ENCODE data around the gene VASH1. TPM values are rescaled to one million over a fixed set of nuclear protein-coding genes. Genes with fewer than 3 reads are reported as not detected.
A peak's percentile ranks its signal among the peaks of the same experiment; 100 is the strongest.

VASH1 gene
- total RNA-seq, 8 experiments from 2014 or later, result 1.1 to 29.5 (median 13.4) TPM

GRCh38 chr14:76812422-76813383 lies 51.4 kb downstream of the VASH1 start, which contains the start of gene ANGEL1:
ANGEL1 (minus strand) TSS chr14:76812882; CDS start chr14:76812827, 55 bp downstream.
- peak; percentile 82 to 94 (median 92) for ATAC-seq (replicated peaks in 6 of 8)
- Histone ChIP-seq H3K27ac (peak within 1 kb of the TSS; percentile 84 to 86), H3K4me1 (replicated peaks in 1 of 2) (peaks cover 12 to 17% of the 10 kb centered on the region in 2 donors), H3K4me3 (peak within 1 kb of the TSS; percentile 75 to 86 (median 82))
- in situ Hi-C loops (cut with MboI; ENCODE audit: low pct_unique_long_range_greater_than_20kb in 2 of 9, low sequenced_read_pairs in 9 of 9, unreplicated experiment in 9 of 9), result no loop called here
- 0 to 100% (median 68%) methylated on average over 1 to 21 of the region's 69 CpGs; no CpG with 5 or more reads in 2 of the 10 experiments for WGBS, 10 experiments

- Histone ChIP-seq H3K4me3 (no peak overlapping the region), H3K4me1 (replicated peaks in 1 of 2) (peaks cover 12 to 16% of the 10 kb centered on the region in 2 donors), H3K27ac (no peak overlapping the region)
- ATAC-seq (replicated peaks in 6 of 8), result no peak
- in situ Hi-C loops (cut with MboI; ENCODE audit: low pct_unique_long_range_greater_than_20kb in 2 of 9, low sequenced_read_pairs in 9 of 9, unreplicated experiment in 9 of 9), result no loop called here
- 10 to 87% (median 68%) methylated on average over 1 to 6 of the region's 7 CpGs; no CpG with 5 or more reads in 2 of the 10 experiments for WGBS, 10 experiments
Observed at GRCh38 chr14:76814726-76815645, 53.7 kb downstream of the VASH1 start.

- Histone ChIP-seq H3K27ac (no peak overlapping the region), H3K4me1 (replicated peaks in 1 of 2) (no peaks in the 10 kb centered on the region), H3K4me3 (no peak overlapping the region)
- in situ Hi-C loops (cut with MboI; ENCODE audit: low pct_unique_long_range_greater_than_20kb in 2 of 9, low sequenced_read_pairs in 9 of 9, unreplicated experiment in 9 of 9), result no loop called here
- ATAC-seq (replicated peaks in 6 of 8), result no peak
- WGBS, 10 experiments, result 0 to 94% (median 79%) methylated on average over 1 to 2 of the region's 2 CpGs; no CpG with 5 or more reads in 2 of the 10 experiments
Observed at GRCh38 chr14:76820700-76821099, 59.4 kb downstream of the VASH1 start.

GRCh38 chr14:76826122-76826521 lies 64.9 kb downstream of the VASH1 start, which contains the start of gene LRRC74A:
LRRC74A (plus strand) TSS chr14:76826408; CDS start chr14:76826698, 290 bp downstream.
- ATAC-seq (replicated peaks in 6 of 8), result peak in 1 of 8 experiments; percentile 22
- Histone ChIP-seq H3K4me1 (replicated peaks in 1 of 2) (peaks cover 27 to 32% of the 10 kb centered on the region in 2 donors), H3K4me3 (no peak within 1 kb of the TSS), H3K27ac (no peak within 1 kb of the TSS)
- WGBS, 10 experiments, result 43 to 100% (median 94%) methylated on average over 1 of the region's 2 CpGs; no CpG with 5 or more reads in 6 of the 10 experiments
- in situ Hi-C loops (cut with MboI; ENCODE audit: low pct_unique_long_range_greater_than_20kb in 2 of 9, low sequenced_read_pairs in 9 of 9, unreplicated experiment in 9 of 9), result no loop called here

- Histone ChIP-seq H3K27ac (no peak overlapping the region), H3K4me1 (replicated peaks in 1 of 2) (peaks cover 27 to 32% of the 10 kb centered on the region in 2 donors), H3K4me3 (no peak overlapping the region)
- peak in 3 of 8 experiments; percentile 66 to 82 (median 70) for ATAC-seq (replicated peaks in 6 of 8)
- WGBS, 10 experiments, result 0 to 100% (median 80%) methylated on average over 1 to 7 of the region's 9 CpGs; no CpG with 5 or more reads in 3 of the 10 experiments
- in situ Hi-C loops (cut with MboI; ENCODE audit: low pct_unique_long_range_greater_than_20kb in 2 of 9, low sequenced_read_pairs in 9 of 9, unreplicated experiment in 9 of 9), result no loop called here
Observed at GRCh38 chr14:76827696-76828296, 66.5 kb downstream of the VASH1 start.

GRCh38 chr14:76828339-76829012 lies 67.2 kb downstream of the VASH1 start:
- ATAC-seq (replicated peaks in 6 of 8), result peak in 7 of 8 experiments; percentile 14 to 56 (median 38)
- H3K27ac ChIP-seq, result no peak overlapping the region
- in situ Hi-C loops (cut with MboI; ENCODE audit: low pct_unique_long_range_greater_than_20kb in 2 of 9, low sequenced_read_pairs in 9 of 9, unreplicated experiment in 9 of 9), result no loop called here

GRCh38 chr14:76829013-76829365 lies 67.7 kb downstream of the VASH1 start:
- WGBS, 10 experiments, result 31 to 83% (median 61%) methylated on average over 1 to 2 of the region's 3 CpGs; no CpG with 5 or more reads in 5 of the 10 experiments
- H3K4me1 ChIP-seq (replicated peaks in 1 of 2), result peaks cover 29 to 34% of the 10 kb centered on the region in 2 donors
- no peak overlapping the region for H3K4me3 ChIP-seq
- no peak overlapping the region for H3K27ac ChIP-seq
- in situ Hi-C loops (cut with MboI; ENCODE audit: low pct_unique_long_range_greater_than_20kb in 2 of 9, low sequenced_read_pairs in 9 of 9, unreplicated experiment in 9 of 9), result no loop called here
- ATAC-seq (replicated peaks in 6 of 8), result peak in 1 of 8 experiments; percentile 67

More at GRCh38 chr14:76828339-76829012, 67.2 kb downstream of the VASH1 start:
- 37 to 90% (median 60%) methylated on average over 1 to 10 of the region's 17 CpGs; no CpG with 5 or more reads in 1 of the 10 experiments for WGBS, 10 experiments
- Histone ChIP-seq H3K4me3 (no peak overlapping the region), H3K4me1 (replicated peaks in 1 of 2) (peaks cover 27 to 32% of the 10 kb centered on the region in 2 donors)

GRCh38 chr14:76829650-76830421 lies 68.6 kb downstream of the VASH1 start:
- 0 to 80% (median 49%) methylated on average over 1 to 3 of the region's 7 CpGs; no CpG with 5 or more reads in 4 of the 10 experiments for WGBS, 10 experiments
- Histone ChIP-seq H3K27ac (peak overlapping the region in 1 of 2 donors; percentile 34), H3K4me3 (no peak overlapping the region), H3K4me1 (replicated peaks in 1 of 2) (peaks cover 38 to 40% of the 10 kb centered on the region in 2 donors)
- in situ Hi-C loops (cut with MboI; ENCODE audit: low pct_unique_long_range_greater_than_20kb in 2 of 9, low sequenced_read_pairs in 9 of 9, unreplicated experiment in 9 of 9), result no loop called here
- peak in 5 of 8 experiments; percentile 24 to 73 (median 64) for ATAC-seq (replicated peaks in 6 of 8)

GRCh38 chr14:76830556-76830955 lies 69.3 kb downstream of the VASH1 start:
- in situ Hi-C loops (cut with MboI; ENCODE audit: low pct_unique_long_range_greater_than_20kb in 2 of 9, low sequenced_read_pairs in 9 of 9, unreplicated experiment in 9 of 9), result no loop called here
- peak overlapping the region in 1 of 2 donors; percentile 34 for H3K27ac ChIP-seq
- no peak overlapping the region for H3K4me3 ChIP-seq
- H3K4me1 ChIP-seq (replicated peaks in 1 of 2), result peaks cover 40 to 43% of the 10 kb centered on the region in 2 donors
- 52 to 100% (median 74%) methylated on average over 1 to 4 of the region's 4 CpGs; no CpG with 5 or more reads in 2 of the 10 experiments for WGBS, 10 experiments
- ATAC-seq (replicated peaks in 6 of 8), result no peak

GRCh38 chr14:76832503-76832988 lies 71.3 kb downstream of the VASH1 start:
- Histone ChIP-seq H3K4me3 (no peak overlapping the region), H3K27ac (no peak overlapping the region), H3K4me1 (replicated peaks in 1 of 2) (peaks cover 40 to 43% of the 10 kb centered on the region in 2 donors)
- 86 to 100% methylated on average over 1 of the region's 1 CpG; no CpG with 5 or more reads in 8 of the 10 experiments for WGBS, 10 experiments
- no peak for ATAC-seq (replicated peaks in 6 of 8)
- in situ Hi-C loops (cut with MboI; ENCODE audit: low pct_unique_long_range_greater_than_20kb in 2 of 9, low sequenced_read_pairs in 9 of 9, unreplicated experiment in 9 of 9), result no loop called here
